Right lobe of liver (tissue), 6 donors: Measurements from ENCODE around the gene MYO1H. TPM values are rescaled to one million over a fixed set of nuclear protein-coding genes. Genes with fewer than 3 reads are reported as not detected.

Experiments
- ATAC-seq, 4 donors: fragments of 200-7000 bp; cut with Tn5 transposase; one replicate each; pipeline ENCODE4 v1.9.1; 2020; ENCODE audit warnings: mild to moderate bottlenecking in 4 of 4, moderate library complexity in 4 of 4
- DNase-seq, 3 donors: peaks; one replicate each; pipeline ENCODE4 v3.0.0-alpha.2; 2020
- H3K27ac ChIP-seq, 3 donors: fragments of 200-600 bp; one replicate each; pipeline ENCODE4 v1.8.0; 2022
- H3K27me3 ChIP-seq, 2 donors: fragments of 200-600 bp; one replicate each; pipeline ENCODE4 v1.8.0; 2022
- H3K36me3 ChIP-seq, 4 donors: fragments of 200-600 bp; sonication (generic) in 1 of 4; one replicate each; pipeline versions ENCODE4 v1.5.1 to v1.8.0; 2017 to 2022; ENCODE audit warnings: control low read depth in 1 of 4
- H3K4me1 ChIP-seq, 4 donors: fragments of 200-600 bp; sonication (generic) in 1 of 4; one replicate each; pipeline versions ENCODE4 v1.5.1 to v1.8.0; 2017 to 2022; ENCODE audit warnings: control low read depth in 1 of 4
- H3K4me3 ChIP-seq, 3 donors: fragments of 200-600 bp; one replicate each; pipeline ENCODE4 v1.8.0; 2022
- H3K9me3 ChIP-seq, 4 donors: fragments of 200-600 bp; sonication (generic) in 1 of 4; one replicate each; pipeline versions ENCODE4 v1.5.1 to v1.8.0; 2017 to 2022; ENCODE audit warnings: control low read depth in 1 of 4
- POLR2A ChIP-seq: fragments of 450-650 bp; IDR thresholded peaks from one replicate; pipeline ENCODE4 v1.6.1; 2017; ENCODE audit warnings: antibody characterized with exemption, mild to moderate bottlenecking
- WGBS: methylation state at CpG from one replicate; pipeline ENCODE4 v1.1.6; 2018; ENCODE audit warnings: low coverage, low lambda C conversion rate; ENCODE audit not compliant: insufficient coverage; ENCODE audit errors: missing lambda C conversion rate; 5-methylcytosine and 5-hydroxymethylcytosine counted together
- intact Hi-C, 2 donors: fragments of 100-400 bp; cut with DNase I; formaldehyde crosslinking; loops; one replicate each; pipeline versions ENCODE4 v1.11.2 to v1.14.1; 2022
- total RNA-seq, 6 experiments: library from RNA; depleted of rRNA in 2 of 6; stranded (reverse); fragments of >200 nt in 2 of 6; fragmentation: NEBNext Ultra II Directional in 3 of 6; extraction: Animal tissue kit (Norgen Biotek cat#: 25700) in 3 of 6; gene quantifications; one replicate each; pipeline versions ENCODE4 v1.1.0 to v1.2.4, GENCODE V29; 2016 to 2023
- TF ChIP-seq, protein P1 (sequence below), 4 donors: fragments of 200-600 bp in 3 of 4; fragments of 450-650 bp in 1 of 4; IDR thresholded peaks; one replicate each; pipeline versions ENCODE4 v1.5.1 to v1.8.0; 2016 to 2022; ENCODE audit warnings: antibody characterized with exemption in 4 of 4, mild to moderate bottlenecking in 2 of 4
- donor health status: DM: no; HTN: yes; CAD: no.
- donor health status: DM: no; HTN: no; CAD: no.
- donor health status: DM: no; HTN: no; CAD: no.
- donor health status: DM: no; HTN: yes; CAD: no.
- donor health status: DM: no; HTN: yes; CAD: no.

MYO1H gene
- total RNA-seq, 6 experiments from 2014 or later: not detected

DNA sequence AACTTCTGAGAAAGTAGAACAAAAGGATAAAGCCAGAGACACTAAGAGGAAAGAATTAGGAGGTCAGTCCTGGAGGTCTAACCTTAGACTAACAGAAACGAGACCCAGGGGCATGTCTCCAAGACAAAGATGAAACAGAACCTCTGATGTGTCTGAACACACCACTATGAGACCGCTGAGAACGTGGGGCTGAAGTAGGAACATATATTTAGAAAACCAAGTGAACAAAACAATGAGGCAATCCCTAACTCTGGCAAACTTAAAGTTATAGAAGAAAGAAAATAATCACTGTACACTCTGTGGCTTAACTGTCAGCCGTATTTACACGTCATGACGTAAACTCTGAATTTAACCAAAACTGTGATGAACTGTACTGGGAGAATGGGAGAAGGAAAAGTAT, 111.5 kb downstream of the MYO1H start:
- TF ChIP-seq POLR2A: no peak
- TF ChIP-seq, protein P1, sequence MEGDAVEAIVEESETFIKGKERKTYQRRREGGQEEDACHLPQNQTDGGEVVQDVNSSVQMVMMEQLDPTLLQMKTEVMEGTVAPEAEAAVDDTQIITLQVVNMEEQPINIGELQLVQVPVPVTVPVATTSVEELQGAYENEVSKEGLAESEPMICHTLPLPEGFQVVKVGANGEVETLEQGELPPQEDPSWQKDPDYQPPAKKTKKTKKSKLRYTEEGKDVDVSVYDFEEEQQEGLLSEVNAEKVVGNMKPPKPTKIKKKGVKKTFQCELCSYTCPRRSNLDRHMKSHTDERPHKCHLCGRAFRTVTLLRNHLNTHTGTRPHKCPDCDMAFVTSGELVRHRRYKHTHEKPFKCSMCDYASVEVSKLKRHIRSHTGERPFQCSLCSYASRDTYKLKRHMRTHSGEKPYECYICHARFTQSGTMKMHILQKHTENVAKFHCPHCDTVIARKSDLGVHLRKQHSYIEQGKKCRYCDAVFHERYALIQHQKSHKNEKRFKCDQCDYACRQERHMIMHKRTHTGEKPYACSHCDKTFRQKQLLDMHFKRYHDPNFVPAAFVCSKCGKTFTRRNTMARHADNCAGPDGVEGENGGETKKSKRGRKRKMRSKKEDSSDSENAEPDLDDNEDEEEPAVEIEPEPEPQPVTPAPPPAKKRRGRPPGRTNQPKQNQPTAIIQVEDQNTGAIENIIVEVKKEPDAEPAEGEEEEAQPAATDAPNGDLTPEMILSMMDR (IDR thresholded peaks at IDR 0.05): no peak
- WGBS: 55% methylated on average over 6 of the region's 6 CpGs
- Histone ChIP-seq H3K4me1 (peaks cover 0 to 39% (median 6%) of the 10 kb centered on the region in 4 donors), H3K27ac (peak overlapping the region in 2 of 3 donors; percentile 4 to 55), H3K9me3 (no peaks in the 10 kb centered on the region), H3K36me3 (peaks cover 0 to 35% (median 17%) of the 10 kb centered on the region in 4 donors), H3K4me3 (no peak overlapping the region), H3K27me3 (no peaks in the 10 kb centered on the region)
- no peak for DNase-seq
- no peak for ATAC-seq
- intact Hi-C loops: no loop called here

DNA sequence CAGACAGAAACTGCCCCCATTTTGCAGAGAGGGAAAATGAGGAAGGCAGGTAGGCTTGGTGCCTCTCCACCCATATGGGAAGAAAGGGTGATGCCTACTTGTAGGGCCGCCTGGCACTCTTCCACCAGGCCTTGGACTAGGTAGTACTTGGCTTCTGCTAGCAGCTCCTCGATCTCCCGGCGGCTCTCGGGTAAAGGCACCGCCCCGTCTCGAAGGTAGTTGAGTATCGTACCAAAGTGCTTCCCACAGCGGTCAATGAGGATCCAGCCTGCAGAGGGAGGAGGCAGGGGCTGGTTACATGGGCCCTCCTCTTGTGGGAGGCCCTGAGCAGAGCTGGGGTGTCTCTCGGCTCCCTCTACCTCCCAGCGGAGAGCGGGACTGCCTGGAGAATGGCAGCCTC, 112.8 kb downstream of the MYO1H start:
- Histone ChIP-seq H3K27me3 (no peaks in the 10 kb centered on the region), H3K4me1 (peaks cover 0 to 40% (median 6%) of the 10 kb centered on the region in 4 donors), H3K9me3 (no peaks in the 10 kb centered on the region), H3K36me3 (peaks cover 0 to 22% (median 13%) of the 10 kb centered on the region in 4 donors), H3K4me3 (no peak overlapping the region), H3K27ac (peak overlapping the region; percentile 75 to 91 (median 80))
- intact Hi-C loops: no loop called here
- ATAC-seq: no peak
- TF ChIP-seq, protein P1 (IDR thresholded peaks at IDR 0.05): no peak
- TF ChIP-seq POLR2A: no peak
- DNase-seq: peak in 1 of 3 donors; percentile 24
- 96% methylated on average over 4 of the region's 13 CpGs for WGBS

DNA sequence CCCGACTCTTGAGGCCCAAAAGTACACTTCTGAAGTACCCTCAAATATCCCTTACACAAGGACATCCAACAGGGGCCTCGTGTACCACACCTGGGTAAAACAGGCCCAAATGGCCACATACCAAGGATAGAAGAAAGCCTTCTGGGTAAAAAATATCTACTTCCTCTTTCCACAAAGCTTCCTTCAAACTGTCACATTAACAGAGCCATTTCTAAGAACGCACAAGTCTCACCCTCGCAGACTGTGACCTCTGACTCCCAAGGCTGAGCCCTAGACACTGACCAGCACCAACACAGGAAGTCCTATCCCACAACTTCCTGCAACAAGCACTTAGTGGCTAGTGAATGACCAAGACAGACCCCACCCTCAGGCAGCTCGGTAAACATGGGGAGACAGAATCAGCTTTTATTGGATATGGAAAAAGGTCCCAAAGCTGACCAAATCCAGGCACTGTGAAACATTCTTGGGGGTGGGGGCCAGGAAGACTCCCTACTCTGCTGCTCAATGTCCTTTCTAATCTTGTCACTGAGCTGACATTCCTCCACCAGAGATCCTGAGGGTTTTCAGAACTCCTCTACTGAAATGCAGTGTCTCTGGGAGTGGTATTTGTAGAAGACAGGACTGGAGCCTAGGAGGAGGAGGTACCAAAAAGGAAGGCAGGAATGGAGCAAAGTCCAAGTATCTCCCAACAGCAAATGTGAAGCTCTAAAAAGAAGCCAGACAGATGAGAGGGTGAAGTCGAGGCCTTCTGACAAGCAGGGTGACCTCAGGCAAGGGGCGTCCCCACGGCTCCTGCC, 113.5 kb downstream of the MYO1H start:
- Histone ChIP-seq H3K4me1 (peaks cover 0 to 40% (median 6%) of the 10 kb centered on the region in 4 donors), H3K27me3 (no peaks in the 10 kb centered on the region), H3K4me3 (no peak overlapping the region), H3K27ac (peak overlapping the region; percentile 75 to 91 (median 80)), H3K9me3 (no peaks in the 10 kb centered on the region), H3K36me3 (peaks cover 0 to 16% (median 11%) of the 10 kb centered on the region in 4 donors)
- ATAC-seq: peak; percentile 64 to 79 (median 76)
- intact Hi-C loops: no loop called here
- 39% methylated on average over 3 of the region's 8 CpGs for WGBS
- TF ChIP-seq, protein P1 (IDR thresholded peaks at IDR 0.05): no peak
- no peak for TF ChIP-seq POLR2A
- peak in 1 of 3 donors; percentile 40 for DNase-seq

DNA sequence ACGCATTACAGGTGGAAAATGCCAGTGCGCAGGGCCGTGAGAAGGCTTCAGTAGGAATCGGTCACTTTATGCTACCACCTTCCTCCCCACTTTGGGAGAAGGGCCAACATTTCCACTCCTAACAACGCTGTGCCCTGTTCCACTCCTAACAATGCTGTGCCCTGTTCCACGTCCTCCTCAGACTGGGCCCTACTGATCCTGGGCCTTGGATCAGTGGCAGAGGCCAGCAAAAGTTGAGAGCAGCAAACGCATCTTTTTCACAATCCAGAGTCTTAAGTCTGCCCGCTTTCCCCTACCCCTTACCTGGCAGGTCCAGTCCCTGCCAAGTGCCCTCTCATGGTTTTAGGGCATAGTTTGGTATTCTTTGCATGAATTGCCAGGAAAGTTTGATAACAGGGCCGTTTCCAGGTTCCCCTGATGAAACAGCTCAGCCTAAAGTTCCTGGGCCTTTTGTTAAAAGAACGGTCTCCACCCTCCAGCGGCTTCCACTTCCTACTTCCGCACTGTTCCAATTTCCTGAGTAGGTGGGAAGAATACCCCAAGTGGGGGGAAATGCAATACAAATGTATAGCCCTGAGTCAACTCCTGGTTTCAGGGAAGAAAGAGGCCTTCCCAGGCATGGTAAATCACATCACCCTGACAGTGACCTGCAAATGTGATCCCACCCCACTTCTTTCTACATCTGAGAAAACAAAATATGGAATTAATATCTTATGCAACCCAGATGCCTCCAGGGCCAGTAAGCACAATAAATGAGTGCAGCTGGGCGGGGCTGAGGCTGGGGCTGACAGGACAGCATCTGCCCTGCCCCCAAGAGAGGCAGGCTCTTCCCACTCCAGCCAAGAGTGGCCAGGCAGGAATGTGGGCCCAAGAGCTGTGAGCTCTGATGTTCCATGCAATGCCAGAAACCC, 114.4 kb downstream of the MYO1H start:
- Histone ChIP-seq H3K27me3 (no peaks in the 10 kb centered on the region), H3K9me3 (no peaks in the 10 kb centered on the region), H3K27ac (peak overlapping the region; percentile 75 to 91 (median 80)), H3K4me1 (peaks cover 0 to 40% (median 6%) of the 10 kb centered on the region in 4 donors), H3K4me3 (no peak overlapping the region), H3K36me3 (peaks cover 0 to 11% (median 9%) of the 10 kb centered on the region in 4 donors)
- ATAC-seq (peak; percentile 42 to 53 (median 50)), DNase-seq (peak in 1 of 3 donors; percentile 48)
- TF ChIP-seq, protein P1 (IDR thresholded peaks at IDR 0.05): no peak
- no peak for TF ChIP-seq POLR2A
- 45% methylated on average over 7 of the region's 13 CpGs for WGBS
- intact Hi-C loops: no loop called here
